ENCODE results near the gene SLC35D1.
"Not testable (repeated sequence)": the region's sequence is repeated elsewhere in the genome, so short reads cannot be mapped to it uniquely, and the experiment has no call there.

The SLC35D1 gene

GRCh38 chr1:66982561-66983260 is 71.2 kb downstream of the SLC35D1 start:
- DNase-seq = no peak

GRCh38 chr1:66981679-66982078 is 72.3 kb downstream of the SLC35D1 start:
- DNase-seq = no peak

DNA sequence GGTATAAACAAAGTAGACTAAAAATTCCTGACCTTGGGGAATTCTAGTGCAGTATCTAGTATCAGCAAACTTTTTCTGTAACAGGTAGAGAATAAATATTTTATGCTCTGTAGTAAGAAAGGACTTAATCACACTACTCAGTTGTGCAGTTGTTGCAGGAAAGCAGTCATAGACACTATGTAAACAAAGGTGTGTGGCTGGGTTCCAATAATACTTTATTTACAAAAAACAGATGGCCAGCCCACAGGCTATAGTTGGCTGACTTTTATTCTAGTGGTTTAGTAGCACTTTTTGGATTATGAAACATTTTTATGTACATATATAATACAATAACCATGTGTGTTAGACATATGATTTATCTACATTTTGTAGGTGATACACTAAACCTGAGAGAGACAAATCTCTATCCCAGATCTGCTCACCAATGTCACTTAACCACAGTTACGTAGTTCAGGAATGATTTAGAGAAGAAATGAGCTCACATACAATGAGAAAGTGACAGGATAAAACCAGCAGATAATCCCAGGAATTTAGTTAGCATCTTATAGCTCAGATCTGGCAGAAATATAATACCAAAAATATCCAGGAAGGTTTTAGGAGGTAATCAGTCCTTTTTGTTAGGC is 73.1 kb downstream of the SLC35D1 start:
- peak; percentile 10 for DNase-seq

GRCh38 chr1:66979621-66980020 is 74.3 kb downstream of the SLC35D1 start:
- not testable (repeated sequence) for DNase-seq

DNA sequence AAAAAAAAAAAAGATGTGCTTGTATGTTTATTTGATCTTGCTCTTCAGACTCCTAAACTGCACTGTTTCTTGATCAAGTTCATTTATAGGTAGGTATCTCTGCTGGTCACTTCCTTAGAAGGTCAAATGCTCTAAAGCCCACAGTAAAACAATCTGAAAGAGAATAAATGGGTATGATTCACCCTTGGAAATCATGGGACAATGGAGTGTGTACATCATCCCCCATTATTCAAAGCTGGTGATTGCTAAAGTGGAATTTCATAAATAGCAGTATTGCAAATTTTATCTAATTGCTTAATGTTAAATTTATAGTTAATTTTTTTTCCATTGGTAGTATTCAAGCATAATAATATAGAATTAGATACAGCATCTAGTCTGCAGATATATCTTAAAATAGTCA is 75.7 kb downstream of the SLC35D1 start:
- no peak for DNase-seq

GRCh38 chr1:66968574-66968973 is 85.4 kb downstream of the SLC35D1 start:
- no peak for DNase-seq

- not testable (repeated sequence) for DNase-seq
Measured at GRCh38 chr1:66966188-66966873, 87.6 kb downstream of the SLC35D1 start.

DNA sequence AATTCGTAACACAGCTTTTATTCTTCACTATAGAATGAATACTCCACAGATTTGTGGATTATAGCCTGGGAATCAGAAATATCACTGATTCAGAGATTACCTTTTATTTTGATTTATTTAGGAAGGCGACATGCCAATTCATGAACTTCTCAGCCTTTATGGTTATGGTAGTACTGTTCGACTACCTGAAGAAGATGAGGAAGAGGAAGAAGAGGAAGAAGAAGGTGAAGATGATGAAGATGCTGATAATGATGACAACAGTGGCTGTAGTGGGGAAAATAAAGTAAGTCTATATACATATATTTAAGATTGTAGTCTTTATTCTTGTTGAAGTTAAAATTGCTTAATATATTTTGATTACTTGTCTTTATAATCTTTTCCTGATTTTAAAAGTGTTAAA is 96.0 kb downstream of the SLC35D1 start:
- no peak for DNase-seq

DNA sequence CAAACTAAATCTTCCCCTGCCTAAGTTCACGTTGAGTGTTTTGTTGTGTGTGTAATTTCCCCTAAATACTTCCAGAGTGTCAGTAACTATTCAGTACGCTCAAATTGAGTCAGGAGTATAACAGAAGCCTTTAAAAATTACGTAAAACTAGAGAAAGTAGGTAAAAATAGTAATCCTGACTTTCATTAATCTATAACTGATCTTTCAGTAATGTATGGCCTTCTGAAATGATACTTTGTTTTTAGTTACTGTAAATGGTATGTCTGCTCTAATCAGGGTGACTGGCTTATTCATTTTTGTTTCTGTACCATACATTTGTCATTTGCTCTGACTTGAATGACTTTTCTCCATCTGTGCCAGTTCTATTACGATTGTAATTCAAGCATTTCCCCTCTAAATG is 99.7 kb downstream of the SLC35D1 start:
- no peak for DNase-seq

GRCh38 chr1:66951513-66951912 is 102.4 kb downstream of the SLC35D1 start:
- no peak for DNase-seq

Data from NCI-H1105 treated with DMSO at 0.1 percent for 48 hours (cell line).